SU-DHL-6 (cell line): Measurements from ENCODE around the gene EN2.

Experiments
- H2AFZ ChIP-seq: fragments of 200-600 bp; sonication (generic); 2 replicates; pipeline ENCODE4 v1.6.1; 2014; ENCODE audit warnings: low read depth, mild to moderate bottlenecking, moderate library complexity, mixed read lengths, antibody characterized with exemption, low read length; ENCODE audit not compliant: severe bottlenecking
- H3F3A ChIP-seq: fragments of 200-600 bp; shearing (Covaris generic); 2 replicates; pipeline ENCODE4 v1.6.0; 2016; ENCODE audit warnings: antibody characterized with exemption, mild to moderate bottlenecking; ENCODE audit not compliant: insufficient read depth
- H3K27ac ChIP-seq: fragments of 200-600 bp; sonication (generic); 2 replicates; pipeline ENCODE4 v1.5.1; 2016; ENCODE audit warnings: low read depth, mild to moderate bottlenecking, low read length, moderate library complexity, mixed read lengths
- H3K27me3 ChIP-seq: fragments of 200-600 bp; sonication (generic), shearing (Covaris generic); 2 replicates; pipeline ENCODE4 v1.6.0; 2014; ENCODE audit warnings: mild to moderate bottlenecking, low read length
- H3K36me3 ChIP-seq: fragments of 200-600 bp; sonication (generic); 2 replicates; pipeline ENCODE4 v1.6.1; 2014; ENCODE audit warnings: mild to moderate bottlenecking, low read length, mixed read lengths
- H3K4me2 ChIP-seq: fragments of 300-600, 200-600 bp; shearing (Covaris generic), sonication (generic); 2 replicates; pipeline ENCODE4 v1.6.0; 2014; ENCODE audit warnings: low read length, low read depth, mild to moderate bottlenecking; ENCODE audit not compliant: poor library complexity, severe bottlenecking
- H3K4me3 ChIP-seq: fragments of 200-600 bp; sonication (generic); 2 replicates; pipeline ENCODE4 v1.5.1; 2014; ENCODE audit warnings: antibody characterized with exemption, low read length, mild to moderate bottlenecking, mixed read lengths; ENCODE audit not compliant: insufficient read depth, poor library complexity, severe bottlenecking
- H3K79me2 ChIP-seq: fragments of 200-600 bp; sonication (generic); 2 replicates; pipeline ENCODE4 v1.6.1; 2014; ENCODE audit warnings: mild to moderate bottlenecking, low read length, moderate library complexity; ENCODE audit not compliant: insufficient read depth
- H3K9ac ChIP-seq: fragments of 200-600 bp; sonication (generic); 2 replicates; pipeline ENCODE4 v1.7.0; 2014; ENCODE audit warnings: mild to moderate bottlenecking, low read length
- H3K9me2 ChIP-seq: fragments of 200-600 bp; sonication (generic); replicated peaks from 2 replicates; pipeline ENCODE4 v1.6.1; 2014; ENCODE audit warnings: low read length; ENCODE audit not compliant: insufficient read depth
- H3K9me3 ChIP-seq: fragments of 200-600 bp; sonication (generic); 2 replicates; pipeline ENCODE4 v1.6.1; 2014; ENCODE audit warnings: low read length, mixed read lengths; ENCODE audit not compliant: insufficient read depth
- H4K20me1 ChIP-seq: fragments of 200-600 bp; sonication (generic); 2 replicates; pipeline ENCODE4 v1.6.1; 2014; ENCODE audit warnings: low read depth, mild to moderate bottlenecking, antibody characterized with exemption, low read length, moderate library complexity, mixed read lengths
- CTCF ChIP-seq: fragments of 200-600 bp; sonication (generic); IDR thresholded peaks from one replicate; pipeline ENCODE4 v1.5.1; 2017; ENCODE audit warnings: antibody characterized with exemption, mild to moderate bottlenecking, low read length, moderate library complexity; ENCODE audit not compliant: insufficient read depth, poor library complexity, severe bottlenecking
- EZH2phosphoT487 ChIP-seq: fragments of 200-600 bp; sonication (generic), shearing (Covaris generic); conservative IDR thresholded peaks from 2 replicates; pipeline ENCODE4 v1.6.1; 2018; ENCODE audit warnings: mild to moderate bottlenecking, antibody characterized with exemption, low read length, moderate library complexity, mixed read lengths

EN2 gene

GRCh38 chr7:155427411-155428038 is 30.4 kb upstream of the EN2 start:
- Histone ChIP-seq H3K4me3 (no peak overlapping the region), H4K20me1 (no peaks in the 10 kb centered on the region), H3K4me2 (no peak overlapping the region), H3K9ac (no peak overlapping the region), H2AFZ (no peak overlapping the region), H3K9me3 (no peaks in the 10 kb centered on the region), H3K27me3 (no peaks in the 10 kb centered on the region), H3K9me2 (no peaks in the 10 kb centered on the region), H3K79me2 (no peaks in the 10 kb centered on the region), H3K27ac (no peak overlapping the region), H3K36me3 (no peaks in the 10 kb centered on the region), H3F3A (no peaks in the 10 kb centered on the region)
- no peak for TF ChIP-seq CTCF
- TF ChIP-seq EZH2phosphoT487 = no peak

- no peak for TF ChIP-seq EZH2phosphoT487
- no peak for TF ChIP-seq CTCF
- Histone ChIP-seq H3K27ac (no peak overlapping the region), H3K9me2 (no peaks in the 10 kb centered on the region), H3K4me3 (no peak overlapping the region), H3K4me2 (no peak overlapping the region), H3K79me2 (no peaks in the 10 kb centered on the region), H3K36me3 (no peaks in the 10 kb centered on the region), H3K9me3 (no peaks in the 10 kb centered on the region), H3F3A (no peaks in the 10 kb centered on the region), H3K27me3 (no peaks in the 10 kb centered on the region), H4K20me1 (no peaks in the 10 kb centered on the region), H3K9ac (no peak overlapping the region), H2AFZ (no peak overlapping the region)
Measured at GRCh38 chr7:155428171-155428834, 29.6 kb upstream of the EN2 start.

GRCh38 chr7:155429651-155430050 is 28.3 kb upstream of the EN2 start:
- Histone ChIP-seq H3K27ac (no peak overlapping the region), H3K27me3 (no peaks in the 10 kb centered on the region), H3K9ac (no peak overlapping the region), H3K36me3 (no peaks in the 10 kb centered on the region), H3K4me2 (no peak overlapping the region), H4K20me1 (no peaks in the 10 kb centered on the region), H2AFZ (no peak overlapping the region), H3K9me3 (no peaks in the 10 kb centered on the region), H3K79me2 (no peaks in the 10 kb centered on the region), H3K4me3 (no peak overlapping the region), H3K9me2 (no peaks in the 10 kb centered on the region), H3F3A (no peaks in the 10 kb centered on the region)
- no peak for TF ChIP-seq EZH2phosphoT487
- TF ChIP-seq CTCF = no peak
